Panc1 (cell line): ENCODE results near the gene GMDS. TPM values are rescaled to one million over a fixed set of nuclear protein-coding genes. Genes with fewer than 3 reads are reported as not detected.

Experiments used
- ATAC-seq: fragments of 200-7000 bp; cut with Tn5 transposase; 2 replicates; pipeline ENCODE4 v1.9.1; 2020; ENCODE audit warnings: mild to moderate bottlenecking, moderate library complexity
- BruUV-seq: library from RNA; stranded (reverse); fragments of 400-500 nt; replicated peaks from 2 replicates; lab custom pipeline; 2021; lab: Mats Ljungman, UMichigan
- CTCF ChIA-PET: fragments of 300-600 bp; sonication (Branson Sonifier 250); formaldehyde crosslinking; loops from one replicate; lab custom pipeline; 2022; ENCODE audit warnings: antibody characterized with exemption; lab: Charles Lee
- POLR2A ChIA-PET: fragments of 300-600 bp; sonication (Branson Sonifier 250); formaldehyde crosslinking; loops from one replicate; lab custom pipeline; 2022; ENCODE audit warnings: antibody characterized with exemption; lab: Charles Lee
- DNase-seq: peaks from one replicate; pipeline ENCODE4 v3.0.0-alpha.2; 2010; ENCODE audit warnings: low read depth, low spot score
- H3K27ac ChIP-seq: 2 replicates; pipeline ENCODE4 v1.5.1; 2011; ENCODE audit warnings: mild to moderate bottlenecking, low read length, inconsistent platforms
- H3K27me3 ChIP-seq: fragments of 200-500 bp; sonication (Bioruptor generic); 2 replicates; pipeline ENCODE4 v1.6.0; 2014; ENCODE audit warnings: low read length, inconsistent platforms; ENCODE audit not compliant: control insufficient read depth, insufficient read depth
- H3K36me3 ChIP-seq: fragments of 200-500 bp; sonication (Bioruptor generic); 2 replicates; pipeline ENCODE4 v1.5.1; 2014; ENCODE audit warnings: inconsistent platforms, mild to moderate bottlenecking, low read length, moderate library complexity; ENCODE audit not compliant: control insufficient read depth, insufficient read depth
- H3K4me1 ChIP-seq: 2 replicates; pipeline ENCODE4 v1.5.1; 2011; ENCODE audit warnings: inconsistent platforms, mild to moderate bottlenecking, low read length, moderate library complexity; ENCODE audit not compliant: control insufficient read depth, insufficient read depth
- H3K4me3 ChIP-seq, 2 experiments: 2 replicates each; pipeline ENCODE4 v1.5.1; 2011 to 2012; ENCODE audit warnings: low read depth in 2 of 2, low read length in 2 of 2, mild to moderate bottlenecking in 2 of 2, inconsistent platforms in 1 of 2, moderate library complexity in 1 of 2
- H3K9me3 ChIP-seq: fragments of 200-500 bp; sonication (Bioruptor generic); 2 replicates; pipeline ENCODE4 v1.5.1; 2014; ENCODE audit warnings: low read depth, mild to moderate bottlenecking, inconsistent platforms, low read length, moderate library complexity; ENCODE audit not compliant: control insufficient read depth, insufficient read depth
- POLR2AphosphoS5 ChIP-seq: IDR thresholded peaks from 2 replicates; pipeline ENCODE4 v1.6.1; 2012; ENCODE audit warnings: mild to moderate bottlenecking, low read depth, low read length, moderate library complexity
- SIN3A ChIP-seq: IDR thresholded peaks from 2 replicates; pipeline ENCODE4 v1.6.1; 2012; ENCODE audit warnings: low read depth, mild to moderate bottlenecking, low read length, moderate library complexity, borderline replicate concordance; ENCODE audit not compliant: insufficient read depth
- TCF7L2 ChIP-seq: IDR thresholded peaks from 2 replicates; pipeline ENCODE4 v1.6.1; 2011; ENCODE audit warnings: mild to moderate bottlenecking, low read depth, low read length, inconsistent platforms
- in situ Hi-C: cut with HindIII; loops from 2 replicates; pipeline ENCODE4 v1.10.0; 2016; ENCODE audit warnings: low sequenced_read_pairs, low pct_unique_long_range_greater_than_20kb
- intact Hi-C: fragments of 100-400 bp; cut with micrococcal nuclease; formaldehyde crosslinking; loops from one replicate; pipeline ENCODE4 v1.10.0; 2022; ENCODE audit not compliant: unreplicated experiment
- total RNA-seq: library from RNA; stranded (reverse); gene quantifications from one replicate; pipeline ENCODE4 v1.2.1, GENCODE V29; 2021; ENCODE audit not compliant: unreplicated experiment
- TF ChIP-seq, protein P1 (sequence below), 2 experiments: IDR thresholded peaks; 2 replicates each; pipeline ENCODE4 v1.6.1; 2011 to 2012; ENCODE audit warnings: low read depth in 2 of 2, control low read depth in 1 of 2, low read length in 1 of 2, mild to moderate bottlenecking in 1 of 2, moderate library complexity in 1 of 2; ENCODE audit not compliant: insufficient read depth in 1 of 2
- TF ChIP-seq, protein P2 (sequence below): fragments of 450-650 bp; IDR thresholded peaks from 2 replicates; pipeline ENCODE4 v1.5.1; 2017; ENCODE audit warnings: mild to moderate bottlenecking

GMDS gene
- total RNA-seq, 1 experiment from 2014 or later = 9.8 TPM

GRCh38 chr6:1789092-1789491 is 456.3 kb downstream of the GMDS start:
- Histone ChIP-seq H3K36me3 (no peaks in the 10 kb centered on the region), H3K4me1 (no peaks in the 10 kb centered on the region), H3K27me3 (no peaks in the 10 kb centered on the region), H3K4me3 (no peak overlapping the region), H3K27ac (no peak overlapping the region), H3K9me3 (no peaks in the 10 kb centered on the region)
- intact Hi-C loops = no loop called here
- no peak for TF ChIP-seq SIN3A
- no peak for TF ChIP-seq POLR2AphosphoS5
- no peak for TF ChIP-seq TCF7L2
- TF ChIP-seq, protein P1, sequence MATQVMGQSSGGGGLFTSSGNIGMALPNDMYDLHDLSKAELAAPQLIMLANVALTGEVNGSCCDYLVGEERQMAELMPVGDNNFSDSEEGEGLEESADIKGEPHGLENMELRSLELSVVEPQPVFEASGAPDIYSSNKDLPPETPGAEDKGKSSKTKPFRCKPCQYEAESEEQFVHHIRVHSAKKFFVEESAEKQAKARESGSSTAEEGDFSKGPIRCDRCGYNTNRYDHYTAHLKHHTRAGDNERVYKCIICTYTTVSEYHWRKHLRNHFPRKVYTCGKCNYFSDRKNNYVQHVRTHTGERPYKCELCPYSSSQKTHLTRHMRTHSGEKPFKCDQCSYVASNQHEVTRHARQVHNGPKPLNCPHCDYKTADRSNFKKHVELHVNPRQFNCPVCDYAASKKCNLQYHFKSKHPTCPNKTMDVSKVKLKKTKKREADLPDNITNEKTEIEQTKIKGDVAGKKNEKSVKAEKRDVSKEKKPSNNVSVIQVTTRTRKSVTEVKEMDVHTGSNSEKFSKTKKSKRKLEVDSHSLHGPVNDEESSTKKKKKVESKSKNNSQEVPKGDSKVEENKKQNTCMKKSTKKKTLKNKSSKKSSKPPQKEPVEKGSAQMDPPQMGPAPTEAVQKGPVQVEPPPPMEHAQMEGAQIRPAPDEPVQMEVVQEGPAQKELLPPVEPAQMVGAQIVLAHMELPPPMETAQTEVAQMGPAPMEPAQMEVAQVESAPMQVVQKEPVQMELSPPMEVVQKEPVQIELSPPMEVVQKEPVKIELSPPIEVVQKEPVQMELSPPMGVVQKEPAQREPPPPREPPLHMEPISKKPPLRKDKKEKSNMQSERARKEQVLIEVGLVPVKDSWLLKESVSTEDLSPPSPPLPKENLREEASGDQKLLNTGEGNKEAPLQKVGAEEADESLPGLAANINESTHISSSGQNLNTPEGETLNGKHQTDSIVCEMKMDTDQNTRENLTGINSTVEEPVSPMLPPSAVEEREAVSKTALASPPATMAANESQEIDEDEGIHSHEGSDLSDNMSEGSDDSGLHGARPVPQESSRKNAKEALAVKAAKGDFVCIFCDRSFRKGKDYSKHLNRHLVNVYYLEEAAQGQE (IDR thresholded peaks at IDR 0.05; ENCODE audit: insufficient read depth in 1 of 2, low read depth in 2 of 2, low read length in 1 of 2) = no peak
- TF ChIP-seq, protein P2, sequence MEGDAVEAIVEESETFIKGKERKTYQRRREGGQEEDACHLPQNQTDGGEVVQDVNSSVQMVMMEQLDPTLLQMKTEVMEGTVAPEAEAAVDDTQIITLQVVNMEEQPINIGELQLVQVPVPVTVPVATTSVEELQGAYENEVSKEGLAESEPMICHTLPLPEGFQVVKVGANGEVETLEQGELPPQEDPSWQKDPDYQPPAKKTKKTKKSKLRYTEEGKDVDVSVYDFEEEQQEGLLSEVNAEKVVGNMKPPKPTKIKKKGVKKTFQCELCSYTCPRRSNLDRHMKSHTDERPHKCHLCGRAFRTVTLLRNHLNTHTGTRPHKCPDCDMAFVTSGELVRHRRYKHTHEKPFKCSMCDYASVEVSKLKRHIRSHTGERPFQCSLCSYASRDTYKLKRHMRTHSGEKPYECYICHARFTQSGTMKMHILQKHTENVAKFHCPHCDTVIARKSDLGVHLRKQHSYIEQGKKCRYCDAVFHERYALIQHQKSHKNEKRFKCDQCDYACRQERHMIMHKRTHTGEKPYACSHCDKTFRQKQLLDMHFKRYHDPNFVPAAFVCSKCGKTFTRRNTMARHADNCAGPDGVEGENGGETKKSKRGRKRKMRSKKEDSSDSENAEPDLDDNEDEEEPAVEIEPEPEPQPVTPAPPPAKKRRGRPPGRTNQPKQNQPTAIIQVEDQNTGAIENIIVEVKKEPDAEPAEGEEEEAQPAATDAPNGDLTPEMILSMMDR = no peak
- POLR2A ChIA-PET = no interaction called here
- CTCF ChIA-PET = no interaction called here
- DNase-seq (no peak), ATAC-seq (no peak)
- no TSS peak for BruUV-seq
- in situ Hi-C loops = no loop called here

DNA sequence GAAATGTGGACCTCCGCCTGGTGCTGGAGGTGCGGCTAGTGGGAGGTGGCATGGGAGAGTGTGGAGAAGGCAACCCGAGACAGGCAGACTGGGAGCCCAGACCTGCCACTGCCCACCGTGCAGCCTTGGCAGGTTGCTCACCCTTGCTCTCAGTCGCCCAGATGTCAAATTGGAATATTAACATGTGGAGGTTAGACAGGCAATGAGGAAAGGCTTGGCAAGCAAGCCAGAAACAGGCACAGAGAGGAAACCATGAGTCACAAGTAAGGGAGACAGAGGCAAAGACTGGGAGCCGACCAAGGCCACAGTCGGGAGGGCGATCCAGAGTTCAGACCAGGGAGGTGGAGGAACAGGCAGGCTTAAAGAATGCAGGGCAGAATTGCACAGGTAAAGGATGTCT is 457.5 kb downstream of the GMDS start:
- H3K4me3 ChIP-seq = no peak overlapping the region
- BruUV-seq = no TSS peak
- no peaks in the 10 kb centered on the region for H3K27me3 ChIP-seq
- ChIA-PET CTCF (interaction anchor here (0.6 kb wide), 1 partner anchor 184 kb away, joined by 3 read pairs; no protein-coding TSS in a partner anchor), POLR2A (no interaction called here)
- no peaks in the 10 kb centered on the region for H3K9me3 ChIP-seq
- no peaks in the 10 kb centered on the region for H3K4me1 ChIP-seq
- ATAC-seq (no peak), DNase-seq (no peak)
- in situ Hi-C loops (no loop called here), intact Hi-C loops (no loop called here)
- no peaks in the 10 kb centered on the region for H3K36me3 ChIP-seq
- TF ChIP-seq TCF7L2 = no peak
- TF ChIP-seq POLR2AphosphoS5 = no peak
- TF ChIP-seq, protein P1 (IDR thresholded peaks at IDR 0.05; ENCODE audit: insufficient read depth in 1 of 2, low read depth in 2 of 2, low read length in 1 of 2) = no peak
- TF ChIP-seq SIN3A = no peak
- TF ChIP-seq, protein P2 = no peak
- no peak overlapping the region for H3K27ac ChIP-seq
